GM18520 (cell line): ENCODE data around the gene CSMD2.

Experiments
- ATAC-seq: cut with Tn5 transposase; IDR thresholded peaks from one replicate; pipeline ENCODE4 v1.9.1; 2021; ENCODE audit not compliant: unreplicated experiment

CSMD2 gene

GRCh38 chr1:33471416-33471815, 693.6 kb downstream of the CSMD2 start:
- no peak for ATAC-seq

- no peak for ATAC-seq
Observed at GRCh38 chr1:33470495-33471012, 694.5 kb downstream of the CSMD2 start.

- ATAC-seq: no peak
Observed at GRCh38 chr1:33469691-33470090, 695.3 kb downstream of the CSMD2 start.

GRCh38 chr1:33468967-33469366, 696.1 kb downstream of the CSMD2 start:
- no peak for ATAC-seq

GRCh38 chr1:33468531-33468930, 696.5 kb downstream of the CSMD2 start:
- no peak for ATAC-seq

GRCh38 chr1:33468011-33468410, 697.0 kb downstream of the CSMD2 start:
- ATAC-seq: no peak

- ATAC-seq: no peak
Observed at GRCh38 chr1:33466159-33466558, 698.9 kb downstream of the CSMD2 start.

GRCh38 chr1:33465316-33465715, 699.7 kb downstream of the CSMD2 start:
- ATAC-seq: no peak

- no peak for ATAC-seq
Observed at GRCh38 chr1:33464552-33464951, 700.5 kb downstream of the CSMD2 start.
